GM18873 (cell line): Measurements from ENCODE around the gene ECHS1.
"Not testable (repeated sequence)": the region's sequence is repeated elsewhere in the genome, so short reads cannot be mapped to it uniquely, and the experiment has no call there.

Experiments
- ATAC-seq: cut with Tn5 transposase; IDR thresholded peaks from one replicate; pipeline ENCODE4 v1.9.1; 2021; ENCODE audit warnings: mild to moderate bottlenecking, moderate library complexity, moderate number of reproducible peaks; ENCODE audit not compliant: unreplicated experiment, low FRiP score

The ECHS1 gene

DNA sequence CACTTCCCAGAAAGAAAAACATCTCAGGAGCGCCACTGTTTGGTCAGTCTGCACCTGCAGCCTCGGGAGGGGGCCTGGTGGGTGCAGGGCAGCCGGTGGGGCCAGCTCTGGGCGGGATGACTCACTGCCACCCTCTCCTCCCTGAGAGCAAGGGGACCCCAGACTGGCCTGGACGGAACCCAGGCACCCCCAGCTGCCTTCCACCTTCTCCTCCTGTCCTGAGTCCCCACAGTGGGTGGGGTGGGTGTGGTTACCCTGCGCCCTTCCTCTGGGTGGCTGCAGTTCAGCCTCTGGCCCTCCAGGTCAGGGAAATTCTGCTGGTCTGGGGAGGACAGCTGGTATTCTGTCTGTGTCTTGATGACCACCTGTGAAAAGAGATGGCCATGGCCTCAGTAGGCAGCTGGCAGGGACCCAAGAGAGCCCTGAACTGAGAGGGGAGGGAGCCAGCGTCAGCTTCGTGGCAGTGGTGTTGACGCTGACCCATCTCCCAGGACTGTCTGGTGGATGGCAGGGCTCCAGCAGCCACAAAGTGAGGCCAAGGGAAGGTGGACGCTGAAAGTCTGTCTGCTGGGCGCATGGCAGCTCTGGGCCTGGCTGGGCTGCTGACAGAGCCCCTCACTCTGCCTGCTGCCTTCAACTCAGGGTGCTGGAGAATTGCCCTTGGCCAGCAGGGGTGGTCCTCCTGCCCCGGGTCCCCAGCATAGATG, 45.4 kb downstream of the ECHS1 start:
- ATAC-seq: no peak

DNA sequence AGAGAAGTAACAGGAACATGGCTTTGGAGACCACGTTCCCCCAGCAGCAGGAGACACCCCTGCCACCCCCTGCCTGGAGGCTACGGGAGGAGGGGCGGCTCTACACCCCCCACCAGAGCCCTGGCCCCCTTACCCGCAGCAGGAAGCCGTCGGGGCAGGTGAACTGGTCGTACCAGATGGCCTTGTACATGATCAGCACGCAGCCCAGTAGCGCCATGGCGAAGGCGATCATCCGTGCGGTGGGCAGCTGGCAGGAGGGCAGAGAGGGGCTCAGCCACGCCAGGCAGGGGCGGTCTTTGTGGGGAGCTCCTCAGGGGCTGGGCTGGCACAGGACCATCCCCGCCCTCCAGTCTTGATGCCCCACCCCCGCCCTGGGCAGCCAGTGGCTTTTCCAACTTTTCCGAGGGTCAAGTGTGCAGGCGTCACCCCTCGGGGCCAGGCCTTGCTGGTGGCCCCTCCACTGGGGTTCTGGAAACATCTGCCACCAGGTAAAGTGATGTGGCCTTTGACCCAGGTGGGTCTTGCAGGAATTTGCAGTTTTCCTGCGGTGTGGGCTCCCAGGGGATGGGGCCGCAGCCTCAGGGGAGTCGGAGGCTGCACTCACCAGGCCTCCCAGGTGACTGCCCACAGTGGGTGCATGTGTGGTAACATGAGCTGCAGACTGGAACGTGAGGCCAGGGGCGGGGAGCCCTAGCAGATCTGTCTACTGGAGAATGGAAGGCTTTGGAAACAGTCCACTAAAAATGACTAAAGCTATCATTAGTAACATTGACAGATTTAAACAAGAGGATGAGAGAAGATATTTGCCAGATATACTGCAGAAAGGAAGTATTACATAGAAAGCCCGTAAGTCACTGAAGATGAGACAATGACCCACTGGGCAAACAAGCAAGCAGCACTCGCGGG, 46.2 kb downstream of the ECHS1 start:
- no peak for ATAC-seq

DNA sequence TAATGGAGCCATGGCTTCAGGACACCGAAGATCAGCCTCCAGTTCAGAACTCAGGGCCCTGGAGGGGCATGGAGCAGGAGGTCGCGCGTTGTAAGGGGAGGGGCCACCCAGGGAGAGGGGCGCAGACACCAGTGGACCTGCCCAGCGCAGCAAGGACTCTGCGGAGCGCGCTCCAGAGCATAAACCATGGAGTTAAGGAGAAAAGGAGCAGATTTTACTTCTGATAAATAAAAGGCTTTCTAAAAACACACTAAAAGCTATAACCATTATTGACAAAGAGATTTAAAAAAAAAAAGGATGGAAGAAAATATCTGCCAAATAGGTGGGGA, 47.0 kb downstream of the ECHS1 start:
- ATAC-seq: no peak

DNA sequence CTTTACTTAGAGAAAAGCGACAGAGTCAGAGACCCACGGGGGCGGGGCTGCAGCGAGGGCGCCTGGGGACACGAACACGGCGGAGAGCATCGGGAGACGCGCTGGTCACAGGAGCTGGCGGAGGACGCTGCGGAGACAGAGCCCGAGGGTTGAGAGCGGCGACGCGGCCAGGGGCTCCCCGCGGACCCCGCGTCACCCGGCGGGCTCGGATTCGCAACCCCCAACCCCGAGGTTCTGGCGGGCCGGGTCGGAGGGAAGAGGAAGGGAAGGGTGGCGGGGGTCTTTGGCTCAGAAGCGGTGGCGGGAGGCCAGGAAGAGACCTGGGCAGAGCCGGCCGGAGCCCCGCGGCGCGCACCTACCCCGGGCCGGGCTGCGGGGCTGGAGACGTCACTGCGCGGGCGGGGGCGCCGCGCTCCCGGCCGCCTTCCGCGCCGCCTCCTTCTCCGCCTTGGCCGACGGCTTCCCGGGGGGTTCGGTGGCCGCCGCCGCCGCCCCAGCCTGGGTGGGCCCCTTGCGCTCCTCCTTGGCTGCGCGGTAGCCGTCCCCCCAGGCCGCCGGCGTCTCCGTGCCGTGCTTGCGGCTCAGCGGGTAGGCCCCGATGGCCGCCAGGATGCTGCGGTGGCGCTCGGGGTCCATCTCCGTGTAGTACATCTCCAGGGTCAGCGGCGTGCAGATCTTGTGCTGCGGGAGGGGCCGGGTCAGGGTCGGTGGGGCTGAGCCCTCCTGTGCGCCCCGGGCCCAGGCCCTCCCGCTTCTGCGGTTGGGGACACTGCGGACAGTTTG, 47.5 kb downstream of the ECHS1 start:
- no peak for ATAC-seq

DNA sequence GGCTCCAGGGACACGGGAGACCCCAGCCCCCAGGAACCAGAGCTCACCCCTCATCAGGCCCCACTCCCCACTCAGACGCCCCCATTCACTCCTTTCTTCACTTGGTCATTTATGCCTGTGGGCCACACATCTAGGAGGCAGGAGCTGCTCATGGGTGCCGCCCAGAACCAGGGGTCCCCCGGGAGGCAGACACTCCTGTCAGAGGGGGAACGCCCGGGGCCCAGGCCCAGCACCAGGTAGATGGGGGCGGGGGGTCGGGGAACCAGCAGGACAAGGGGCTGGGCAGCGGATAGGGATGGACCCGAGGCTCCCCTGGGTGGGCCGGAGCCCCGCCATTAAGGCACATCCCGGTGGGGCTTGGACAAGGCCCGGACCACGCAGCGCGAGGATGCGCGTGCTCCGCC, 48.3 kb downstream of the ECHS1 start:
- no peak for ATAC-seq

DNA sequence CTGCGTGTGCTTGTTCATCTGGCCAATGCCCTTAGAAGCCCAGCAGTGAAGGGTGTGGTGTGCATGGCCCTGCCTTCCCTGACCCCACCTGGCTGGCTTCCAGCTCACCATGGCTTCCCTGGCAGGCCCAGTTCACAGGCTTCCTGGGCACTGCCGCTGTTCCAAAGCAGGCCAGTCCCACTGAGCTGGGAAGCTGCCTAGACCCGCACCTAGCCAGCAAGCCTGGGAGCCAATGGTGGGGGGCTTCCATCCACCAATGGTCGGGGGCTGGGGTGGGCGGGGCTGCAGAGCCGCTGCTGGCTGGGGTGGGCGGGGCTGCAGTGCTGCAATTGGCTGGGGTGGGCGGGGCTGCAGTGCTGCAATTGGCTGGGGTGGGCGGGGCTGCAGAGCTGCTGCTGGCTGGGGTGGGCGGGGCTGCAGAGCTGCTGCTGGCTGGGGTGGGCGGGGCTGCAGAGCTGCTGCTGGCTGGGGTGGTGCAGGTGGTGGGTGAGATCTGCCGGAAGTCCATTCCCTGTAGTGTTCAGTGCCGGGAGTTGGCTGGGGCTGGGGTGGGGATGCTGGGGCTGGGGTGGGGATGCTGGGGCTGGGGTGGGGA, 48.9 kb downstream of the ECHS1 start:
- ATAC-seq: no peak

DNA sequence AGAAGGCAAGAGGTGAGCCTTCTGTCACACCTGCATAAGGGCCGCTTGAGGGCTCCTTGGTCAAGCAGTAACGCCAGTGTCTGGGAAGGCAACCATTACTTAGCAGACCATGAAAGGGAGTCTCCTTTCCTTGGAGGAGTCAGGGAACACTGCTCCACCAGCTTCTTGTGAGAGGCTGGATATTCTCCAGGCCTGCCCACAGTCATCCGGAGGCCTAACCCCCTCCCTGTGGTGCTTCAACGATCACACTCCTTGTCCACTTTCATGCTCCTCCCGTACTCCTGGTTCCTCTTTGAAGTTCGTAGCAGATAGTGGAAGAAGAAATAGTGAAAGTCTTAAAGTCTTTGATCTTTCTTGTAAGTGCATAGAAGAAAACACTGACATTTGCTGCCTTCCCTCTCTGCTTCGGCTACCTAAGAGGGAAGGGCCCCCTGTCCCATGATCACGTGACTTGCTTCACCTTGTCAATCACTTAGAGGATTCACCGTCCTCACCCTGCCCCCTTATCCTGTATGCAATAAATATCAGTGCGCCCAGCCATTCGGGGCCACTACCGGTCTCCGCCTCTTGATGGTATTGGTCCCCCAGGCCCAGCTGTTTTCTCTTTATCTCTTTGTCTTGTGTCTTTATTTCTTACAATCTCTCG, 51.0 kb downstream of the ECHS1 start:
- not testable (repeated sequence) for ATAC-seq

DNA sequence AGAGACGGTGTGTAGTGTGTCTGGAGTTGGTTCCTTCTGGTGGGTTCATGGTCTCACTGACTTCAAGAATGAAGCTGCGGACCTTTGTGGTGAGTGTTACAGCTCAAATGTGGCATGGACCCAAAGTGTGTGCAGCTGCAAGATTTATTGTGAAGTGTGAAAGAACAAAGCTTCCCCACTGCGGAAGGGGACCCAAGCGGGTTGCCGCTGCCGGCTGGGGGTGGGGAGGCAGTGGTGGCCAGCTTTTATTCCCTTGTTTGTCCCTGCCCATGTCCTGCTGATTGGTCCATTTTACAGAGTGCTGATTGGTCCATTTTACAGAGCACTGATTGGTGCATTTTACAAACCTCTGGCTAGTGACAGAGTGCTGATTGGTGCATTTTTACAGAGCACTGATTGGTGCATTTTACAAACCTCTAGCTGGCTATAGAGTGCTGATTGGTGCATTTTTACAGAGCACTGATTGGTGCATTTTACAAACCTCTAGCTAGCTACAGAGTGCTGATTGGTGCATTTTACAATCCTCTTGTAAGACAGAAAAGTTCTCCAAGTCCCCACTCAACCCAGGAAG, 52.2 kb downstream of the ECHS1 start:
- not testable (repeated sequence) for ATAC-seq

DNA sequence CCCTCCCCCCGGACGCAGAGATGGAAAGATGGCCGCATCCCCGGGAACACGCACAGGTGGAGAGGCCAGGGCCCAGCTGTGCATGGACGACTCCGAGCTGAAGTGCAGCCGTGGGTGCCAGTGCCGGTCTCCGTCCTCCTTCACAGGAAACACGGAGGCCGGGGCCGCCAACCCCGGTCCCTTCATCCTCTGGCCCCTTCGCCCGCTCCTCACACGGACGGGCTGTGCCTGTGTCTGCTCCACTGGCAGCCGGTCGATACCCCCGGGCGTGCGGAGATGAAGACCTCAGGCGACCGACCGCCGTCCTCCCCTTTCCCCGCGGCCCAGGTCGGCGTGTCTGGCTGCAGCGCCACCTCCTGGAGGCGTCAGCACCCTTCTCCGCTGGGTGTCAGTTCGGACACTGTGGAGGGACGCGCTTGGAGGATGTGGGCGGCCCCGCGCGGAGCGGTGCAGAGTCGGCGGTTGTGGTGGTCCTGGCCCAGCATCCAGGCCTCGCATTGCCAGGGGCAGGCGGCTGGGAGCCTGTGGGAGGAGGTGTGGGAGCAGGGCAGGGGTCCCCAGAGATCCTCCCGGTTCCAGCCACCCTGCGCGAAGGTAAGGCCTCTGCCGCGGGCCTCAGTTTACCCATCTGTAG, 54.5 kb downstream of the ECHS1 start:
- no peak for ATAC-seq

DNA sequence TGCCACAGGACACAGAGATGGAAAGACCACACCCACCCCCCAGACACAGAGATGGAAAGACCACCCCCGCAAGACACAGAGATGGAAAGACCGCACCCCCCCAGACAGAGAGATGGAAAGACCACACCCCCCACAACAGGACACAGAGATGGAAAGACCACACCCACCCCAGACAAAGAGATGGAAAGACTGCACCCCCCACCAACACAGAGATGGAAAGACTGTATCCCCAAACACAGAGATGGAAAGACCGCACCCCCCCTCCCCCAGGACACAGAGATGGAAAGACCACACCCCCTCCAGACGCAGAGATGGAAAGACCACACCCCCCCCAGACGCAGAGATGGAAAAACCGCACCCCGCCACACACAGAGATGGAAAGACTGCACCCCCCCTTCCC, 56.4 kb downstream of the ECHS1 start:
- ATAC-seq: no peak

DNA sequence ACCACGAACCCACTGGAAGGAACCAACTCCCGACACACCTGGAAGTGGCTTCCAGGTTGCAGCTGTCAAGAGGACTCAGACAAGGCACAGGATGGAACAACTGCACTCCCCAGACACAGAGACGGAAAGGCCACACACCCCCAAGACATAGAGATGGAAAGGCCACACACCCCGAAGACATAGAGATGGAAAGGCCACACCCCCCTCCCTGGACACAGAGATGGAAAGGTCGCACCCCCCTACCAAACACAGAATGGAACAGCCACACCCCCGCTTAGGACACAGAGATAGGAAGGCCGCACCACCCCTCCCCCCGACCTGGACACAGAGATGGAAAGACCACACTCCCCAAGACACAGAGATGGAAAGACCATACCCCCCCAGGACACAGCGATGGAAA, 56.9 kb downstream of the ECHS1 start:
- ATAC-seq: no peak

DNA sequence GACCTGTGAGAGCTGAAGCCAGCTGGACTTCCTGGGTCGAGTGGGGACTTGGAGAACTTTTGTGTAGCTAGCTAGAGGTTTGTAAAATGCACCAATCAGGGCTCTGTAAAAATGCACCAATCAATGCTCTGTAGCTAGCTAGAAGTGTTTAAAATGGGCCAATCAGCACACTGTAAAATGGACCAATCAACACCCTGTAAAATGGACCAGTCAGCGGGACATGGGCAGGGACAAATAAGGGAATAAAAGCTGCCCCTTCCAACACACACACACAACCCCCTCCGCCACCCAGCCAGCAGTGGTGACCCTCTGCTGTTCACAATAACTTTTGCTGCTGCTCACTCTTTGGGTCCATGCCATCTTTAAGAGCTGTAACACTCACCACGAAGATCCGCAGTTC, 57.3 kb downstream of the ECHS1 start:
- ATAC-seq: no peak

DNA sequence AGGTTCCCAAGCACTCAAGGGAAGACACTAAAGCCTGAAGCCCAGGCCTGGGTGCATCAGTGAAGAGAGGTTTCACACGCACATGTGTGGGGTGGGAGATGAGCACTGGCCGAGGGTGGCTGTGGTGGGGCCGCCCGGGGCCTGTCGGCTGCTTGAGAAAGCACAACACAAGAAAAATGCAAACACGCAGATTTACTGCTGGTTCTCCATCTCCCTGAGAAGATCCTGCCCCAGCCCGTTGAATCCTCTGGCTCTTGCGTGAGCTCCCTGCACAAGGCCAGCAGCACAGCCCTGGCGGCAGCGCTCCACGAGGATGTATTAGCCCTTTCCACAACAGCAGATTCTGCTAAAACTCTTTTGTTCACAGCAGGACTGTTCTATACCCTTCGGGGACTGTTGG, 58.2 kb downstream of the ECHS1 start:
- no peak for ATAC-seq

DNA sequence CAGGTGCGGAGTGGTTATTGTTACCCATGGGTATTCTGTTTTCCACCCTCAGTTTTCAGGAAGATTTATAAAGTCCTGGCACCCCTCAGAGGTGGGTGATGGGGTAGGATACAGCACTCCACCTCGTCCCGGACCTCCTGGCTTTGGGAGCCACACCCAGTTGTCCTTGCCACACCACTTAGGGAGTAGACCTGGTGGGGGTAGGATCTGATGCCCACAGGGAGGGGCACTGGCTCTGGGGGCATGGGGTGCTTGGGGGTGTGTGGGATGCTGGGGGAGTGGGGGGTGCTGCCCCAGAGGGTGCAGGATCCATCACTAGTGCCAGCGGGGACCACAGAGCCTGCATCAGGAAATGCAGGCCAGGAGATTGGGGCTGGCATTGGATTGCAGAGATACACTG, 60.0 kb downstream of the ECHS1 start:
- no peak for ATAC-seq

DNA sequence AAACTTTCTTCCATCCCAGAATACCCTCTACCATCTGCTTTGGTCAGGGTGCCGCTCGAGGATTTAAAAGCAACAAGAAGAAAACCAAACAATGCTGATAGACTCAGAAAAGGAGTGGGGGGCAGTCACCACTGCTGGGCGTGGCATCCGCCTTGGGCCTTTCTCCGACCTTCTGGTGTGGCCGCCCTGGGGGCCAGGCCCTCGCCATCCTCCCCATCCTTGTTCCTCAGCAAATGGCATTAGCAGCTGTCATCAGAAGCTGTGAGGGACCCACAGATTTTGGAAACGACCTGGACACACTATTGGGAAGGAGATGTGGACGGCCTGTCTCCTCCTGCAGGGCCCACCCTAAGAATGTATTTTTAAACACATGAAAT, 60.4 kb downstream of the ECHS1 start:
- no peak for ATAC-seq
